Measurements from ENCODE around the gene SETDB2. TPM values are rescaled to one million over a fixed set of nuclear protein-coding genes. Genes with fewer than 3 reads are reported as not detected.

The SETDB2 gene
- total and polyA plus RNA-seq, 7 experiments from 2014 or later = 14.3 to 30.0 (median 20.3) TPM

DNA sequence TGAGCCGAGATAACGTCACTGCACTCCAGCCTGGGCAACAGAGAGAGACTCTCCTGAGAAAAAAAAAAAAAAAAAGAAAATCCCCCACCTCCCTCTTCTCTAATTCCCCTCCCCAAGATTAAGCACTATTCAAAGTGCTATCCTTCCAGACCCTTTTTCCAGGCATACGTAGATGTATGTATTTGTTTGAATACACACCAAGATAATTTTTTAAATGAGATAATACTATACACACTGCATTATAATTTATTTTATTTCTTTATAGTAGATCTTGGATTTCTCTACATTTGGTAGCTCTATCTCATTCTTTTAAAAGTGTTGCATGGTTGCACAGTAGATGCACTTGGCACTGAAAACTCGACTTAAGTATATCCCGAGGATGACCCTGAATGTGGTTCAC is 32.7 kb upstream of the SETDB2 start:
- H3K4me1 ChIP-seq (ENCODE audit: control insufficient read depth in 2 of 2, insufficient read depth in 2 of 2, low read length in 2 of 2) = no peaks in the 10 kb centered on the region
- H3K4me3 Mint-ChIP-seq = no peak overlapping the region
- POLR2A ChIA-PET = no interaction called here

DNA sequence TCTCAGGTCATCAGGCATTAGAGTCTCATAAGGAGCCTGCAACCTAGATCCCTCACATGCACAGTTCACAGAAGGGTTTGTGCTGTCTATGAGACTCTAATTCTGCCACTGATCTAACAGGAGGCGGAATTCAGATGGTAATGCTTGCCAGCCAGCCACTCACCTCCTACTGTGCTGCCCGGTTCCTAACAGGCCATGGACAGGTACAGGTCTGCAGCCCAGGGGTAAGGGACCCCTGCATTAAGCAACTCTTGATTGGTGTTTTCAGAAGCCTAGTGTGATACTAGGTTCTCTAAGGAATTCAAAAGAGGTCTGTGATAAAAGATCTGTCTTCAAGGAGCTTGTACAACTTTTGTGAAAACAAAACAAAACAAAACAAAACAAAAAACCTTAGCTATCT is 31.3 kb upstream of the SETDB2 start:
- CTCF ChIA-PET = no interaction called here
- ATAC-seq (no peak), DNase-seq (no peak)
- POLR2A ChIA-PET = no interaction called here
- no peak overlapping the region for H3K4me3 ChIP-seq (ENCODE audit: low read length)
- H3K9me3 ChIP-seq (ENCODE audit: control insufficient read depth in 2 of 3, low read length in 3 of 3) = no peaks in the 10 kb centered on the region
- Mint-ChIP-seq H3K36me3 (peaks cover 0 to 15% (median 0%) of the 10 kb centered on the region in 5 donors), H3K4me3 (no peak overlapping the region), H3K27ac (no peak overlapping the region), H3K4me1 (no peaks in the 10 kb centered on the region), H3K9me3 (peaks cover 0 to 2% (median 0%) of the 10 kb centered on the region in 11 donors), H3K27me3 (no peaks in the 10 kb centered on the region)
- intact Hi-C loops (cut with micrococcal nuclease) = no loop called here
- no peaks in the 10 kb centered on the region for H3K27me3 ChIP-seq (ENCODE audit: control insufficient read depth in 2 of 2, insufficient read depth in 2 of 2, low read length in 2 of 2)
- no peaks in the 10 kb centered on the region for H3K4me1 ChIP-seq (ENCODE audit: control insufficient read depth in 2 of 2, insufficient read depth in 2 of 2, low read length in 2 of 2)
- H3K36me3 ChIP-seq (ENCODE audit: control insufficient read depth in 2 of 3, insufficient read depth in 3 of 3, low read length in 3 of 3) = no peaks in the 10 kb centered on the region
- H3K27ac ChIP-seq (ENCODE audit: low read depth, low read length) = no peak overlapping the region

More for the DNA sequence above, 32.7 kb upstream of the SETDB2 start:
- H3K36me3 ChIP-seq (ENCODE audit: control insufficient read depth in 2 of 3, insufficient read depth in 3 of 3, low read length in 3 of 3) = no peaks in the 10 kb centered on the region
- H3K27me3 Mint-ChIP-seq = no peaks in the 10 kb centered on the region
- peaks cover 0 to 16% (median 0%) of the 10 kb centered on the region in 5 donors for H3K36me3 Mint-ChIP-seq
- H3K4me3 ChIP-seq (ENCODE audit: low read length) = no peak overlapping the region
- no peak for DNase-seq
- CTCF ChIA-PET = no interaction called here
- H3K27ac ChIP-seq (ENCODE audit: low read depth, low read length) = no peak overlapping the region
- H3K9me3 Mint-ChIP-seq = peaks cover 0 to 5% (median 2%) of the 10 kb centered on the region in 11 donors
- H3K9me3 ChIP-seq (ENCODE audit: control insufficient read depth in 2 of 3, low read length in 3 of 3) = no peaks in the 10 kb centered on the region
- intact Hi-C loops (cut with micrococcal nuclease) = no loop called here
- ATAC-seq = no peak
- H3K27me3 ChIP-seq (ENCODE audit: control insufficient read depth in 2 of 2, insufficient read depth in 2 of 2, low read length in 2 of 2) = no peaks in the 10 kb centered on the region
- H3K27ac Mint-ChIP-seq = no peak overlapping the region
- H3K4me1 Mint-ChIP-seq = no peaks in the 10 kb centered on the region

DNA sequence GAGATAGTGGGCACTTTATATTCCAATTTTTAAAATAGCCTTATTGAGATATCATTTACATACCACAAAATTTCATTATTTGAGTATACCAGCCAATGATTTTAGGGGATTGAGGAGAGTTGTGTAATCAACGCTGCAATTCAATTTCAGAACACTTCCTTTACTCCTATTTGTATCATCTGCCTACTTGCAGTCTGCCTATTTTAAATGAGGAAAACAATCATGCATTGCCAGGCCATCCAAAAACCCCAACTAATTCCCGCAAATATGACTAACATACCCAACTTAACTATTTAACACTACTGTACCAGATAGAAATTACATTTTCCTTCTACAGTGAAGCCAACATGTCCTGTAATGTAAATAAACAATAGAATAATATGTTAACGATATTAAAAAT is 26.9 kb upstream of the SETDB2 start:
- POLR2A ChIA-PET = no interaction called here

DNA sequence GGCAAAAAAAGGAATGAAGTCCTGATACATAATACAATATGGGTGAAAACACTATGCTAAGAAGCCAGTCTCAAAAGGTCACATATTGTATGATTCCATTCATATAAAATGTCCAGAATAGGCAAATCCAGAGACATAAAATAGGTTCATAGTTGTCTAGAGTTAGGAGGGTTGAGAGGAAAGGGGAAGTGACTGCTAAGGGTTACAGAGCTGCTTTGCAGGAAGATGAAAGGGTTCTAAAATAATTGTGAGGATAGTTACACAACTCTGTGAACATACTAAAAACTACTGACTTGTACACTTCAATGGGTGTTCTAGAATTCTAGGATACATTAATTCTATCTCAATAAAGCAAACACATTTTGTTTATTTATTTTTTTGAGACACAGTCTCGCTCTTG is 25.9 kb upstream of the SETDB2 start:
- H3K4me3 Mint-ChIP-seq = no peak overlapping the region
- H3K27me3 Mint-ChIP-seq = peaks cover 0 to 5% (median 0%) of the 10 kb centered on the region in 5 donors
- H3K36me3 Mint-ChIP-seq = peaks cover 0 to under 1% (median 0%) of the 10 kb centered on the region in 5 donors
- Histone ChIP-seq H3K27me3 (ENCODE audit: control insufficient read depth in 2 of 2, insufficient read depth in 2 of 2, low read length in 2 of 2) (no peaks in the 10 kb centered on the region), H3K36me3 (ENCODE audit: control insufficient read depth in 2 of 3, insufficient read depth in 3 of 3, low read length in 3 of 3) (no peaks in the 10 kb centered on the region), H3K4me1 (ENCODE audit: control insufficient read depth in 2 of 2, insufficient read depth in 2 of 2, low read length in 2 of 2) (no peaks in the 10 kb centered on the region), H3K4me3 (ENCODE audit: low read length) (no peak overlapping the region), H3K9me3 (ENCODE audit: control insufficient read depth in 2 of 3, low read length in 3 of 3) (no peaks in the 10 kb centered on the region), H3K27ac (ENCODE audit: low read depth, low read length) (no peak overlapping the region)
- peaks cover 0 to 2% (median 0%) of the 10 kb centered on the region in 7 donors for H3K4me1 Mint-ChIP-seq
- no peak overlapping the region for H3K27ac Mint-ChIP-seq
- peaks cover 0 to 2% (median 0%) of the 10 kb centered on the region in 11 donors for H3K9me3 Mint-ChIP-seq
- DNase-seq = no peak
- no peak for ATAC-seq
- CTCF ChIA-PET = no interaction called here
- POLR2A ChIA-PET = no interaction called here
- intact Hi-C loops (cut with micrococcal nuclease) = no loop called here

More for the DNA sequence above, 26.9 kb upstream of the SETDB2 start:
- ATAC-seq (no peak), DNase-seq (no peak)
- no peaks in the 10 kb centered on the region for H3K9me3 ChIP-seq (ENCODE audit: control insufficient read depth in 2 of 3, low read length in 3 of 3)
- H3K27me3 ChIP-seq (ENCODE audit: control insufficient read depth in 2 of 2, insufficient read depth in 2 of 2, low read length in 2 of 2) = no peaks in the 10 kb centered on the region
- Mint-ChIP-seq H3K27me3 (peaks cover 0 to 5% (median 0%) of the 10 kb centered on the region in 5 donors), H3K4me3 (no peak overlapping the region), H3K27ac (no peak overlapping the region), H3K36me3 (peaks cover 0 to 8% (median 0%) of the 10 kb centered on the region in 5 donors), H3K4me1 (peaks cover 0 to 2% (median 0%) of the 10 kb centered on the region in 7 donors), H3K9me3 (peaks cover 0 to 2% (median 0%) of the 10 kb centered on the region in 11 donors)
- no peak overlapping the region for H3K27ac ChIP-seq (ENCODE audit: low read depth, low read length)
- H3K4me1 ChIP-seq (ENCODE audit: control insufficient read depth in 2 of 2, insufficient read depth in 2 of 2, low read length in 2 of 2) = no peaks in the 10 kb centered on the region
- intact Hi-C loops (cut with micrococcal nuclease) = no loop called here
- no peak overlapping the region for H3K4me3 ChIP-seq (ENCODE audit: low read length)
- CTCF ChIA-PET = no interaction called here
- no peaks in the 10 kb centered on the region for H3K36me3 ChIP-seq (ENCODE audit: control insufficient read depth in 2 of 3, insufficient read depth in 3 of 3, low read length in 3 of 3)

DNA sequence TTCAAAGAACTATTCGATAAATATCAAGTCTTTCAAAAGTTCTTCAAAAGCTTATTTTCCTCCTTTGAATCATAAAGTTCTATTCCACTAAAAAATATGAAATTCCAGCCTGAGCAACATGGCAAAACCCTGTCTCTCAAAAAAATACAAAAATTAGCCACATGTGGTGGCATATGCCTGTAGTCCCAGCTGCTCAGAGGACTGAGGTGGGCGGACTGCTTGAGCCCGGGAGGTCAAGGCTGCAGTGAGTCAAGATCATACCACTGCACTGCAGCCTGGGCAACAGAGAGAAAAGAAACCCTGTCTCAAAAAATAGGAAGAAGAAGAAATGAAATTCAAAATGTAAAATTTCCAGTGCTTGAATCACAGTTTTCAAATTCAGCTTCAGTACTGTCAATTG is 24.8 kb upstream of the SETDB2 start:
- ATAC-seq (no peak), DNase-seq (no peak)
- no peaks in the 10 kb centered on the region for H3K9me3 ChIP-seq (ENCODE audit: control insufficient read depth in 2 of 3, low read length in 3 of 3)
- CTCF ChIA-PET = no interaction called here
- peaks cover 0 to 4% (median 3%) of the 10 kb centered on the region in 5 donors for H3K36me3 Mint-ChIP-seq
- H3K4me1 Mint-ChIP-seq = peaks cover 0 to 2% (median 0%) of the 10 kb centered on the region in 7 donors
- H3K27ac ChIP-seq (ENCODE audit: low read depth, low read length) = no peak overlapping the region
- H3K36me3 ChIP-seq (ENCODE audit: control insufficient read depth in 2 of 3, insufficient read depth in 3 of 3, low read length in 3 of 3) = no peaks in the 10 kb centered on the region
- H3K9me3 Mint-ChIP-seq = peaks cover 0 to 2% (median 0%) of the 10 kb centered on the region in 11 donors
- intact Hi-C loops (cut with micrococcal nuclease) = no loop called here
- no peaks in the 10 kb centered on the region for H3K27me3 ChIP-seq (ENCODE audit: control insufficient read depth in 2 of 2, insufficient read depth in 2 of 2, low read length in 2 of 2)
- no peak overlapping the region for H3K27ac Mint-ChIP-seq
- H3K4me1 ChIP-seq (ENCODE audit: control insufficient read depth in 2 of 2, insufficient read depth in 2 of 2, low read length in 2 of 2) = no peaks in the 10 kb centered on the region
- peaks cover 0 to 5% (median 0%) of the 10 kb centered on the region in 5 donors for H3K27me3 Mint-ChIP-seq
- no peak overlapping the region for H3K4me3 ChIP-seq (ENCODE audit: low read length)
- no peak overlapping the region for H3K4me3 Mint-ChIP-seq
- POLR2A ChIA-PET = no interaction called here

DNA sequence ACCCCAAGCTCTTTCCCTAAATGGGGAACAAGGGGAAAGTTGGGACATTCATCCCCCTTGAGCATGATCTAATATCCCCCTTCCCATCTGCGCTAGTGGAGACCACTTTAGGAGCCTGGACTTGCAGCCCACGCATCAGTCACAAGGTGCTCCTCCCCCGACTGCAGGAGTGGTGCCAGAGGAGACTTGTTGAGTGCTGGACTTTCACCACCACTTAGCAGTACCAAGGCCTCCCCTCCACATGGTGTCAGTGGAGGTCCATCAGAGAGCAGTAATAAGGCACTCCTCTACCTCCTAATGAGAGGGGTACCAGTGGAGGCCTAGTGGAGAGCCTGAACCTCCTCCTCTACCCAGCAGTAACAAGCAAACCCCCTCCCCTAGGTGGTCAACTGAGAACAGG is 22.7 kb upstream of the SETDB2 start:
- no peaks in the 10 kb centered on the region for H3K9me3 Mint-ChIP-seq
- Histone ChIP-seq H3K9me3 (ENCODE audit: control insufficient read depth in 2 of 3, low read length in 3 of 3) (no peaks in the 10 kb centered on the region), H3K36me3 (ENCODE audit: control insufficient read depth in 2 of 3, insufficient read depth in 3 of 3, low read length in 3 of 3) (no peaks in the 10 kb centered on the region), H3K4me1 (ENCODE audit: control insufficient read depth in 2 of 2, insufficient read depth in 2 of 2, low read length in 2 of 2) (no peaks in the 10 kb centered on the region), H3K27me3 (ENCODE audit: control insufficient read depth in 2 of 2, insufficient read depth in 2 of 2, low read length in 2 of 2) (no peaks in the 10 kb centered on the region), H3K27ac (ENCODE audit: low read depth, low read length) (no peak overlapping the region), H3K4me3 (ENCODE audit: low read length) (no peak overlapping the region)
- no peak overlapping the region for H3K4me3 Mint-ChIP-seq
- DNase-seq (peak in 2 of 9 donors; percentile 15 to 30), ATAC-seq (no peak)
- intact Hi-C loops (cut with micrococcal nuclease) = loop anchor here (1.0 to 2.0 kb wide), 2 partner anchors 186 to 425 kb away; no protein-coding TSS in a partner anchor
- H3K4me1 Mint-ChIP-seq = peaks cover 0 to 2% (median 0%) of the 10 kb centered on the region in 7 donors
- H3K27me3 Mint-ChIP-seq = peaks cover 0 to 5% (median 0%) of the 10 kb centered on the region in 5 donors
- POLR2A ChIA-PET = no interaction called here
- H3K36me3 Mint-ChIP-seq = peaks cover 0 to 4% (median 3%) of the 10 kb centered on the region in 5 donors
- H3K27ac Mint-ChIP-seq = no peak overlapping the region
- CTCF ChIA-PET = no interaction called here

DNA sequence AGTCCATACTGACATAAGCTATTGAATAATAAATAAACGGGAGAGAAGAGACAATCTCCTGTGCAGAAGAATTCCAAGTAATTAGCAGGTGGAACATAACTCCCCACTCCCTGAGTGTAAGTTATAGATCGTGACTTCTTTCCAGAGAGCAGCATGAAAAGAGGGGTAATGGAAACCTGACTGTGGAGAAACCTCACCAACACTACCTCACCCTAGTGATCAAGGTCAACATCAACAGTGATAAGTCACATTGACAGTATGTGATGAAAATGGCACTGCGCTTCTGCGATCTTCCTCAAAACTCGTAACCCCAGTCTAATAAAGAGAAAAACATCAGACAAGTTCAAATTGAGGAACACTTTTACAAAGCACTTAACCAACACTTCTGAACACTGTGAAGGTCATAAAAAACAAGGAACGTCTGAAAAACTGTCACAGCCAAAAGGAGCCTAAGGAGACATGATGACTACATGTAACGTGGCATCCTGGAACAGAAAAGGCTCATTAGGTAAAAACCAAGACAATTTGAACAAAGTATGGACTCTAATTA is 20.0 kb upstream of the SETDB2 start:
- Mint-ChIP-seq H3K27me3 (peaks cover 0 to 2% (median 0%) of the 10 kb centered on the region in 5 donors), H3K36me3 (peaks cover 0 to 16% (median 4%) of the 10 kb centered on the region in 5 donors), H3K27ac (no peak overlapping the region), H3K4me1 (peaks cover 0 to 2% (median 0%) of the 10 kb centered on the region in 7 donors), H3K9me3 (peaks cover 0 to 1% (median 0%) of the 10 kb centered on the region in 11 donors), H3K4me3 (no peak overlapping the region)
- no peak for DNase-seq
- no peak for ATAC-seq
- POLR2A ChIA-PET = no interaction called here
- intact Hi-C loops (cut with micrococcal nuclease) = no loop called here
- no peaks in the 10 kb centered on the region for H3K9me3 ChIP-seq (ENCODE audit: control insufficient read depth in 2 of 3, low read length in 3 of 3)
- no peaks in the 10 kb centered on the region for H3K4me1 ChIP-seq (ENCODE audit: control insufficient read depth in 2 of 2, insufficient read depth in 2 of 2, low read length in 2 of 2)
- no peaks in the 10 kb centered on the region for H3K27me3 ChIP-seq (ENCODE audit: control insufficient read depth in 2 of 2, insufficient read depth in 2 of 2, low read length in 2 of 2)
- CTCF ChIA-PET = no interaction called here
- H3K4me3 ChIP-seq (ENCODE audit: low read length) = no peak overlapping the region
- no peak overlapping the region for H3K27ac ChIP-seq (ENCODE audit: low read depth, low read length)
- no peaks in the 10 kb centered on the region for H3K36me3 ChIP-seq (ENCODE audit: control insufficient read depth in 2 of 3, insufficient read depth in 3 of 3, low read length in 3 of 3)
